ENCODE data around the gene TMEM125. TPM values are rescaled to one million over a fixed set of nuclear protein-coding genes. Genes with fewer than 3 reads are reported as not detected.

Gene TMEM125
- total RNA-seq, 2 donors from 2014 or later = 0.63 TPM; not detected in 1

- DNase-seq (ENCODE audit: low spot score) = no peak
- Histone ChIP-seq H3K4me1 (ENCODE audit: control insufficient read depth in 1 of 2, low read depth in 2 of 2) (no peaks in the 10 kb centered on the region), H3K4me3 (no peak overlapping the region), H3K36me3 (no peaks in the 10 kb centered on the region), H3K9me3 (no peaks in the 10 kb centered on the region), H3K27ac (no peak overlapping the region), H3K27me3 (replicated peaks; ENCODE audit: insufficient read depth) (no peaks in the 10 kb centered on the region)
- no peak for TF ChIP-seq CTCF (IDR thresholded peaks at IDR 0.05)
- ATAC-seq (ENCODE audit: insufficient number of reproducible peaks, low FRiP score, low read depth) = no peak
Measured at GRCh38 chr1:43318831-43319230, 49.0 kb downstream of the TMEM125 start.

GRCh38 chr1:43319288-43319687 lies 49.5 kb downstream of the TMEM125 start:
- H3K36me3 ChIP-seq = no peaks in the 10 kb centered on the region
- no peak for TF ChIP-seq CTCF (IDR thresholded peaks at IDR 0.05)

GRCh38 chr1:43319766-43320165 lies 50.0 kb downstream of the TMEM125 start:
- Histone ChIP-seq H3K27me3 (replicated peaks; ENCODE audit: insufficient read depth) (no peaks in the 10 kb centered on the region), H3K36me3 (no peaks in the 10 kb centered on the region), H3K27ac (no peak overlapping the region), H3K9me3 (no peaks in the 10 kb centered on the region), H3K4me3 (no peak overlapping the region), H3K4me1 (ENCODE audit: control insufficient read depth in 1 of 2, low read depth in 2 of 2) (no peaks in the 10 kb centered on the region)
- TF ChIP-seq CTCF (IDR thresholded peaks at IDR 0.05) = no peak
- DNase-seq (ENCODE audit: low spot score) (no peak), ATAC-seq (ENCODE audit: insufficient number of reproducible peaks, low FRiP score, low read depth) (no peak)

More at GRCh38 chr1:43319288-43319687, 49.5 kb downstream of the TMEM125 start:
- no peak overlapping the region for H3K27ac ChIP-seq
- no peak for ATAC-seq (ENCODE audit: insufficient number of reproducible peaks, low FRiP score, low read depth)
- no peaks in the 10 kb centered on the region for H3K27me3 ChIP-seq (replicated peaks; ENCODE audit: insufficient read depth)
- DNase-seq (ENCODE audit: low spot score) = no peak
- no peaks in the 10 kb centered on the region for H3K9me3 ChIP-seq
- H3K4me1 ChIP-seq (ENCODE audit: control insufficient read depth in 1 of 2, low read depth in 2 of 2) = no peaks in the 10 kb centered on the region
- no peak overlapping the region for H3K4me3 ChIP-seq

- DNase-seq (ENCODE audit: low spot score) = no peak
- H3K36me3 ChIP-seq = no peaks in the 10 kb centered on the region
Measured at GRCh38 chr1:43321331-43321891, 51.6 kb downstream of the TMEM125 start.

GRCh38 chr1:43322506-43322905 lies 52.7 kb downstream of the TMEM125 start:
- Histone ChIP-seq H3K27me3 (replicated peaks; ENCODE audit: insufficient read depth) (no peaks in the 10 kb centered on the region), H3K36me3 (no peaks in the 10 kb centered on the region), H3K9me3 (no peaks in the 10 kb centered on the region), H3K27ac (no peak overlapping the region), H3K4me3 (no peak overlapping the region), H3K4me1 (ENCODE audit: control insufficient read depth in 1 of 2, low read depth in 2 of 2) (no peaks in the 10 kb centered on the region)
- no peak for TF ChIP-seq CTCF (IDR thresholded peaks at IDR 0.05)
- DNase-seq (ENCODE audit: low spot score) = no peak
- ATAC-seq (ENCODE audit: insufficient number of reproducible peaks, low FRiP score, low read depth) = no peak

More at GRCh38 chr1:43321331-43321891, 51.6 kb downstream of the TMEM125 start:
- no peak overlapping the region for H3K4me3 ChIP-seq
- H3K4me1 ChIP-seq (ENCODE audit: control insufficient read depth in 1 of 2, low read depth in 2 of 2) = no peaks in the 10 kb centered on the region
- no peaks in the 10 kb centered on the region for H3K27me3 ChIP-seq (replicated peaks; ENCODE audit: insufficient read depth)
- TF ChIP-seq CTCF (IDR thresholded peaks at IDR 0.05) = no peak
- no peak for ATAC-seq (ENCODE audit: insufficient number of reproducible peaks, low FRiP score, low read depth)
- H3K27ac ChIP-seq = no peak overlapping the region
- H3K9me3 ChIP-seq = no peaks in the 10 kb centered on the region

Other genes starting within 250 kb of the TMEM125 start
- gene EBNA1BP2, start 97.7 kb upstream of the TMEM125 start, total RNA-seq = 10 to 100 TPM; 27.1 to 55.9 TPM
- under 1 TPM; 0.27 to 0.42 TPM for gene CFAP57, start 97.7 kb upstream of the TMEM125 start, total RNA-seq
- gene C1orf210, start 15.6 kb downstream of the TMEM125 start, total RNA-seq = not detected
- gene TIE1, start 31.0 kb downstream of the TMEM125 start, total RNA-seq = 10 to 100 TPM; 23.7 to 25.7 TPM
- gene MPL, start 67.8 kb downstream of the TMEM125 start, total RNA-seq = not detected
- under 1 TPM; 0.35 to 0.41 TPM for gene CDC20, start 89.0 kb downstream of the TMEM125 start, total RNA-seq
- 10 to 100 TPM; 36.3 to 40.8 TPM for gene ELOVL1, start 98.0 kb downstream of the TMEM125 start, total RNA-seq
- gene MED8, start 119.8 kb downstream of the TMEM125 start, total RNA-seq = 10 to 100 TPM; 33.8 to 52.7 TPM
- 10 to 100 TPM; 50.0 to 65.3 TPM for gene SZT2, start 119.9 kb downstream of the TMEM125 start, total RNA-seq
- 10 to 100 TPM; 57.7 to 70.0 TPM for gene HYI, start 183.9 kb downstream of the TMEM125 start, total RNA-seq

All from thoracic aorta (tissue), 2 donors.